Keratinocyte (primary cell): ENCODE data around the gene AKR1A1.

Source experiments
- EZH2 ChIP-seq: IDR thresholded peaks from one replicate; pipeline ENCODE4 v1.6.1; 2012; ENCODE audit warnings: inconsistent platforms, mild to moderate bottlenecking, low read length, moderate library complexity
- TF ChIP-seq, protein P1 (sequence below), 3 experiments: IDR thresholded peaks in 1 of 3; conservative IDR thresholded peaks in 1 of 3; optimal IDR thresholded peaks in 1 of 3; 2 replicates in 2 of 3; 3 replicates in 1 of 3; pipeline versions ENCODE3 to v1.5.1; 2011; ENCODE audit warnings: low read length in 3 of 3, mild to moderate bottlenecking in 3 of 3, moderate library complexity in 2 of 3, control low read depth in 1 of 3, inconsistent platforms in 1 of 3; ENCODE audit not compliant: insufficient read depth in 2 of 3; ENCODE audit errors: extremely low read depth in 1 of 3

- TF ChIP-seq, protein P1, sequence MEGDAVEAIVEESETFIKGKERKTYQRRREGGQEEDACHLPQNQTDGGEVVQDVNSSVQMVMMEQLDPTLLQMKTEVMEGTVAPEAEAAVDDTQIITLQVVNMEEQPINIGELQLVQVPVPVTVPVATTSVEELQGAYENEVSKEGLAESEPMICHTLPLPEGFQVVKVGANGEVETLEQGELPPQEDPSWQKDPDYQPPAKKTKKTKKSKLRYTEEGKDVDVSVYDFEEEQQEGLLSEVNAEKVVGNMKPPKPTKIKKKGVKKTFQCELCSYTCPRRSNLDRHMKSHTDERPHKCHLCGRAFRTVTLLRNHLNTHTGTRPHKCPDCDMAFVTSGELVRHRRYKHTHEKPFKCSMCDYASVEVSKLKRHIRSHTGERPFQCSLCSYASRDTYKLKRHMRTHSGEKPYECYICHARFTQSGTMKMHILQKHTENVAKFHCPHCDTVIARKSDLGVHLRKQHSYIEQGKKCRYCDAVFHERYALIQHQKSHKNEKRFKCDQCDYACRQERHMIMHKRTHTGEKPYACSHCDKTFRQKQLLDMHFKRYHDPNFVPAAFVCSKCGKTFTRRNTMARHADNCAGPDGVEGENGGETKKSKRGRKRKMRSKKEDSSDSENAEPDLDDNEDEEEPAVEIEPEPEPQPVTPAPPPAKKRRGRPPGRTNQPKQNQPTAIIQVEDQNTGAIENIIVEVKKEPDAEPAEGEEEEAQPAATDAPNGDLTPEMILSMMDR (optimal IDR thresholded peaks at IDR 0.05 in 1 of 3, IDR thresholded peaks at IDR 0.05 in 1 of 3, conservative IDR thresholded peaks at IDR 0.05 in 1 of 3; ENCODE audit: extremely low read depth in 1 of 3, insufficient read depth in 2 of 3, low read length in 3 of 3): no peak
- TF ChIP-seq EZH2: no peak
Measured at GRCh38 chr1:45573231-45573804, 22.7 kb downstream of the AKR1A1 start.
